GM12872 (cell line): Measurements from ENCODE around the gene FAM76B.

ENCODE experiments used
- TF ChIP-seq, protein P1 (sequence below): IDR thresholded peaks from 3 replicates; pipeline ENCODE4 v1.5.1; 2011; ENCODE audit warnings: low read depth, mild to moderate bottlenecking, low read length, moderate library complexity; ENCODE audit not compliant: insufficient read depth

Gene FAM76B

GRCh38 chr11:95789506-95790122 is at the start of gene FAM76B:
Gene FAM76B (minus strand): TSS chr11:95789782. CDS start chr11:95789478, 304 bp downstream.
- TF ChIP-seq, protein P1, sequence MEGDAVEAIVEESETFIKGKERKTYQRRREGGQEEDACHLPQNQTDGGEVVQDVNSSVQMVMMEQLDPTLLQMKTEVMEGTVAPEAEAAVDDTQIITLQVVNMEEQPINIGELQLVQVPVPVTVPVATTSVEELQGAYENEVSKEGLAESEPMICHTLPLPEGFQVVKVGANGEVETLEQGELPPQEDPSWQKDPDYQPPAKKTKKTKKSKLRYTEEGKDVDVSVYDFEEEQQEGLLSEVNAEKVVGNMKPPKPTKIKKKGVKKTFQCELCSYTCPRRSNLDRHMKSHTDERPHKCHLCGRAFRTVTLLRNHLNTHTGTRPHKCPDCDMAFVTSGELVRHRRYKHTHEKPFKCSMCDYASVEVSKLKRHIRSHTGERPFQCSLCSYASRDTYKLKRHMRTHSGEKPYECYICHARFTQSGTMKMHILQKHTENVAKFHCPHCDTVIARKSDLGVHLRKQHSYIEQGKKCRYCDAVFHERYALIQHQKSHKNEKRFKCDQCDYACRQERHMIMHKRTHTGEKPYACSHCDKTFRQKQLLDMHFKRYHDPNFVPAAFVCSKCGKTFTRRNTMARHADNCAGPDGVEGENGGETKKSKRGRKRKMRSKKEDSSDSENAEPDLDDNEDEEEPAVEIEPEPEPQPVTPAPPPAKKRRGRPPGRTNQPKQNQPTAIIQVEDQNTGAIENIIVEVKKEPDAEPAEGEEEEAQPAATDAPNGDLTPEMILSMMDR, result no peak

DNA sequence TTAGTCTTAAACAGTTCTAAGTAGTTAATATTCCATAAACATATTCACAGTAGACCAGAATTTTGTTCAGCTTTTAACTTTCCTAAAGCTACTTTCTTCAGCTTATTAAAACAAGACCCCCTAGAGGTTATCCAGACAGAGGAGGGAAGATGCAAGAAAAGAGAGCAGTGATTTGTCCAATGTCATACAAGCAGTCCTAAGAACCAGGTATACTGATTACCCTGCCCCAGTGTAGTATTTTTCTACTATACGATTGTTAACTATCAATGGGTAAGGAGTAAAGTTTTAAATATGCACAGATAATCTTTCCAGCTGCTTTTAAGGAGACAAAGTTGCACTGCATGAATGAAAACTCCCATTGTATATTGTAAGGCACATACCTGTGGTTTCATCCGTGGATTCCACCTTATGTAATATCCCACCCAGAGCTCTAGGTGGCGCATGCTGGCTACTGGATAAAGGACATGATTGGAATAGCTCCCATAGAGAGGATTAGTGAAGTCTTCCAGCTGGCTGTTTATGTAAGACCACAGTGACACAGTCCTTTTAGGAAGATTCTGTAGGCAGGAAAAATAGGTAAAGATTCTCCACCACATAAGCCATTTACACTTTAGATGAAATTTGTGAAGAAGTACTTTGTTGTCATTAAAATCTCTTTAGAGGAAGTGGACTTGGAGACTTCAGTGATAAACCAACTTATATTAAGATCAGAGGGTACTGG is 46.3 kb upstream of the FAM76B start:
- TF ChIP-seq, protein P1, result peak; percentile 74

DNA sequence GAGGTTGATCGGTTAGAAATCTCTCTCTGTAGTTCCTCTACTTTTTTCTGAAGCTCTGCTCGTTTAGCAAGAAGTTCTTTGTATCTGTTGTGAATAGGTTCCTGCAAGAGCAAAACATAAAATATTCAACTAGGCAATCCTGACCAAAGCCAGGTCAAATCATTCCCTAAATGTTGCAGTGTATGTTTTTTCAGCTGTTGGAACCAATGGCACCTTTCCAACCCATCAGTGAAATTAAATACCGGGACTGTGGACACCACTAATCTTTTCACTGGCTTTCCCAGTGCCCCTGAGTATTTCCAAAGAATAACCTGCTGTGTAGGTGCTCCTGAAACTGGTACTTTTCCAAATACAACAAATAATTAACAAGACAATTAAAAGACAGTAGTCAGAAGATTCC is 45.8 kb upstream of the FAM76B start:
- TF ChIP-seq, protein P1, result no peak

DNA sequence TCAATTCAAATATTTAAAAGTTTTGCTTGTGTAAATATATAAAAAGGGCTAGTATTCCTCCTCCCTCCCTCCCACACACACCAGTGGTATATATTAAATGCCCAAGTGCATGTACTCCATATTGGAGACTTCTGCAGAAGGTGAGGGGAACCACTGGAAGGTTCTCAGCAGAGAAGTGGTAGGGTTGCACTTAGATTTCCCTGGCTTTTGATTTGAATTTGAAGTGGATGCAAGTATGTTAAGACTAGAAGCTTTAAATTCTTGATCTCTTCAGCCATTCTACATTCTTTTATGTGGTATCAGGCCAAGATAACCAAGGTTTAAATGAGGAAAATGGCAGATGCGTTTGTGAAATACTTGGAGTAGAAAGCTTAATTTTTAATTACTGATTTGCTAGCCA is 43.8 kb upstream of the FAM76B start:
- TF ChIP-seq, protein P1, result no peak

DNA sequence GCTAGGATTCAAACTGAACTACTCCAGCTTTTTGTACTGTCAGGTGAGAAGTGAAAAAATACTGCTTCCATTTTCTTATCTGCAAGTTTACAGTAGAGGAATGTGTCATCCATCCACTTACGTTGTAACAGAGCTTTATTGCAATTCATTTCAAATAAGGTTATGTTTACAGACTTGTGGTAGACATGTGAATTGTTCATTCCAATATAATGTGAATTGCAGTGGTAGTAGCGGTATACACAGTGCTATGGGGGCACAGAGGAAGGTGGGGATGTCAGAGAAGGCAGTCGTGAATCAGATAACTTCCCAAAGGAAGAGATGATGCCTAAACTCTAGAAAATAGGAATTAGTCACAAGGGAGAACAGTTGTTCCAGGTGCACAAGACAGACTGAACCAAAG is 43.2 kb upstream of the FAM76B start:
- TF ChIP-seq, protein P1, result no peak

DNA sequence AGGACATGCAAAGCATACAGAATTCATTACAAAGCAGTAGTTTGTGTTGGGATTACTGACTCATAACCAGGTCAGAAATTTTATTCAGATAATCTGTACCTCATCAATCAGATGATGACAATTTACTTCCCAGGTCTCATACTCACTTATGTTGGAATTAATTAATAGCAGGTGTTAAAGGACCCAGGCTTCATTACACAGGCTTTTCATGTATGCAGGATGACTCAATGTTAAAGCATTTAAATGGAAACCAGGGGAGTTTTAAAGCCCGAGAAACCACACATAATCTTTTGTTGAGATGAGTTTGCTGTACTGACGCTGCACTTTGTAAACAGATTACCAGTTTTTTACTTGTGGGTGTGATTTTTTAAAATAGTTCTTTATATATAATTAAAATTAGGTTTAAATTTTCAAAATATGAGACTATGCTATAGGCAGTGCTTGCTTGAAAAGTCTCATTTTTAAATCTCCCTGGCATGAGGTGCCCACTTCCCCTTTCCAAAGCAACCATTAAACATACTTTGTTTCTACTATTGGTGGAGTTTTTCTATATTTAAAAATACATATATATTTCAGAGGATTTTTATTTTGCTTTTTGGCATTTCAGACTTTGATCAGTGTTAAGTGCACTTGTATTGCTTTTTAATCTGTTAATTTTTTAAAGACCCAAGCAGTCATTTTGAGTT is 41.8 kb upstream of the FAM76B start:
- TF ChIP-seq, protein P1, result no peak

GRCh38 chr11:95829580-95830259 is 40.1 kb upstream of the FAM76B start:
- TF ChIP-seq, protein P1, result no peak
